CD8-positive, alpha-beta memory T cell (primary cell): ENCODE data around the gene C17orf75. TPM values are rescaled to one million over a fixed set of nuclear protein-coding genes. Genes with fewer than 3 reads are reported as not detected.
A peak's percentile ranks its signal among the peaks of the same experiment; 100 is the strongest.

Source experiments
- CTCF ChIA-PET: fragments of 350-600 bp; sonication (Branson Sonifier 250); formaldehyde crosslinking; loops from one replicate; lab custom pipeline; 2021; ENCODE audit warnings: antibody characterized with exemption; lab: Charles Lee
- POLR2A ChIA-PET: fragments of 350-600 bp; sonication (Branson Sonifier 250); formaldehyde crosslinking; loops from one replicate; lab custom pipeline; 2021; ENCODE audit warnings: antibody characterized with exemption; lab: Charles Lee
- DNase-seq, 5 donors: peaks; one replicate each; pipeline versions ENCODE4 v3.0.0 to v3.0.0-alpha.2; 2020 to 2022; ENCODE audit warnings: mixed read lengths in 1 of 5
- H3K27ac ChIP-seq: one replicate; pipeline ENCODE4 v1.7.0; 2013; ENCODE audit warnings: low read depth, mild to moderate bottlenecking, low read length, moderate library complexity
- H3K27me3 ChIP-seq: 2 replicates; pipeline ENCODE4 v1.7.0; 2013; ENCODE audit warnings: low read length, mild to moderate bottlenecking; ENCODE audit not compliant: insufficient read depth, poor library complexity, severe bottlenecking
- H3K36me3 ChIP-seq: 2 replicates; pipeline ENCODE4 v1.7.0; 2013; ENCODE audit warnings: mild to moderate bottlenecking, low read length, moderate library complexity; ENCODE audit not compliant: insufficient read depth
- H3K4me1 ChIP-seq: 2 replicates; pipeline ENCODE4 v1.7.0; 2013; ENCODE audit warnings: mild to moderate bottlenecking, low read length, moderate library complexity; ENCODE audit not compliant: insufficient read depth
- H3K4me3 ChIP-seq: 2 replicates; pipeline ENCODE4 v1.7.0; 2013; ENCODE audit warnings: mild to moderate bottlenecking, low read length
- H3K9me3 ChIP-seq: 2 replicates; pipeline ENCODE4 v1.7.0; 2013; ENCODE audit warnings: mild to moderate bottlenecking, low read length
- H3K27ac Mint-ChIP-seq, 8 donors: one replicate each; pipeline ENCODE4 v1.8.0; 2020 to 2021; ENCODE audit warnings: mixed read lengths in 8 of 8, mild to moderate bottlenecking in 6 of 8, inconsistent platforms in 3 of 8, moderate library complexity in 3 of 8
- H3K27me3 Mint-ChIP-seq, 2 donors: one replicate each; pipeline ENCODE4 v1.8.0; 2020 to 2021; ENCODE audit warnings: mixed read lengths in 2 of 2, mild to moderate bottlenecking in 1 of 2, moderate library complexity in 1 of 2
- H3K36me3 Mint-ChIP-seq, 3 donors: one replicate each; pipeline ENCODE4 v1.8.0; 2020 to 2021; ENCODE audit warnings: mixed read lengths in 3 of 3, inconsistent platforms in 1 of 3, mild to moderate bottlenecking in 1 of 3
- H3K4me1 Mint-ChIP-seq, 3 donors: one replicate each; pipeline ENCODE4 v1.8.0; 2020 to 2021; ENCODE audit warnings: mixed read lengths in 3 of 3, inconsistent platforms in 1 of 3, mild to moderate bottlenecking in 1 of 3
- H3K4me3 Mint-ChIP-seq, 7 donors: one replicate each; pipeline ENCODE4 v1.8.0; 2020 to 2021; ENCODE audit warnings: mixed read lengths in 7 of 7, mild to moderate bottlenecking in 6 of 7, moderate library complexity in 4 of 7, inconsistent platforms in 2 of 7
- H3K9me3 Mint-ChIP-seq, 5 donors: one replicate each; pipeline ENCODE4 v1.8.0; 2020 to 2022; ENCODE audit warnings: mixed read lengths in 5 of 5, mild to moderate bottlenecking in 3 of 5, moderate library complexity in 2 of 5, inconsistent platforms in 1 of 5
- polyA plus RNA-seq: library from polyadenylated mRNA; unstranded; fragments of 300-500 nt; fragmentation: Illumina TruSeq; gene quantifications from one replicate; pipeline ENCODE4 v1.2.3, GENCODE V29; 2021
- total RNA-seq, 2 experiments: library from RNA; stranded (reverse); gene quantifications; one replicate each; pipeline ENCODE4 v1.2.3, GENCODE V29; 2021

C17orf75 gene
- total and polyA plus RNA-seq, 3 experiments from 2014 or later, result 12.6 to 33.4 (median 24.7) TPM

- no peaks in the 10 kb centered on the region for H3K9me3 Mint-ChIP-seq
- Histone ChIP-seq H3K27me3 (no peaks in the 10 kb centered on the region), H3K4me1 (no peaks in the 10 kb centered on the region), H3K27ac (no peak overlapping the region), H3K4me3 (no peak overlapping the region), H3K36me3 (peaks cover 12% of the 10 kb centered on the region), H3K9me3 (no peaks in the 10 kb centered on the region)
- peaks cover 14 to 21% (median 16%) of the 10 kb centered on the region in 3 donors for H3K4me1 Mint-ChIP-seq
- peak overlapping the region in 6 of 8 donors; percentile 2 to 71 (median 13) for H3K27ac Mint-ChIP-seq
- no peaks in the 10 kb centered on the region for H3K27me3 Mint-ChIP-seq
- ChIA-PET CTCF (no interaction called here), POLR2A (no interaction called here)
- H3K36me3 Mint-ChIP-seq, result peaks cover 0 to 63% (median 13%) of the 10 kb centered on the region in 3 donors
- no peak for DNase-seq
- no peak overlapping the region for H3K4me3 Mint-ChIP-seq
Measured at GRCh38 chr17:32382526-32383223, 40.7 kb upstream of the C17orf75 start.

DNA sequence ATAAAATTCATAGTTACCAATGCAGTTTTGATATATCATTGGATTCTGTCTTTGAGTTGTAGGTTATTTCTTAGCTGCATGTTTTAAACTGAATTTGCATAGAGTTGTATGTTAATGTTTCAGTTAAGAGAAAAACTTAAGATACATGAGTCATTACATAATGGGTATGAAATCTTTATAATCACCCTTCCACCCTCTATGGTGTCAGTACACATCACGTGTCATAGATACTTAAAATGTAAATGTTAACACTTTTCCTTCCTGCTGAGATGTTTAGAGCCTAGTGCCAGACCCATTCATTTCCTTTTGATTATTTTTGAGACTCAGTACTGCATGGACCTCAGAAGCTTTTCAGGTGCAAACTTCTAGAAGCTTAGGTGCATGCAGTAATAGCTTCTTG lies 28.5 kb upstream of the C17orf75 start:
- POLR2A ChIA-PET, result no interaction called here

GRCh38 chr17:32361270-32361669 lies 19.3 kb upstream of the C17orf75 start:
- H3K27ac Mint-ChIP-seq, result peak overlapping the region in 2 of 8 donors; percentile 41 to 64
- H3K27me3 ChIP-seq, result no peaks in the 10 kb centered on the region
- no peaks in the 10 kb centered on the region for H3K9me3 ChIP-seq
- no peak overlapping the region for H3K4me3 ChIP-seq
- no peaks in the 10 kb centered on the region for H3K27me3 Mint-ChIP-seq
- CTCF ChIA-PET, result interaction anchor here (1.3 kb wide), 1 partner anchor 10 kb away, joined by 4 read pairs; no protein-coding TSS in a partner anchor
- no peak for DNase-seq
- no peak overlapping the region for H3K4me3 Mint-ChIP-seq
- peaks cover 3 to 88% (median 30%) of the 10 kb centered on the region in 3 donors for H3K36me3 Mint-ChIP-seq
- no peaks in the 10 kb centered on the region for H3K9me3 Mint-ChIP-seq
- no peak overlapping the region for H3K27ac ChIP-seq
- peaks cover 41 to 69% (median 56%) of the 10 kb centered on the region in 3 donors for H3K4me1 Mint-ChIP-seq
- peaks cover 69% of the 10 kb centered on the region for H3K36me3 ChIP-seq
- POLR2A ChIA-PET, result no interaction called here
- H3K4me1 ChIP-seq, result peaks cover 20% of the 10 kb centered on the region

More for the DNA sequence above, 28.5 kb upstream of the C17orf75 start:
- DNase-seq, result no peak
- CTCF ChIA-PET, result no interaction called here
- Histone ChIP-seq H3K27me3 (no peaks in the 10 kb centered on the region), H3K27ac (no peak overlapping the region), H3K4me3 (no peak overlapping the region), H3K4me1 (no peaks in the 10 kb centered on the region), H3K9me3 (no peaks in the 10 kb centered on the region), H3K36me3 (peaks cover 68% of the 10 kb centered on the region)
- H3K27ac Mint-ChIP-seq, result peak overlapping the region in 3 of 8 donors; percentile 0 to 92 (median 29)
- H3K4me3 Mint-ChIP-seq, result no peak overlapping the region
- no peaks in the 10 kb centered on the region for H3K9me3 Mint-ChIP-seq
- peaks cover 29 to 56% (median 34%) of the 10 kb centered on the region in 3 donors for H3K4me1 Mint-ChIP-seq
- H3K27me3 Mint-ChIP-seq, result no peaks in the 10 kb centered on the region
- H3K36me3 Mint-ChIP-seq, result peaks cover 17 to 90% (median 22%) of the 10 kb centered on the region in 3 donors

- Histone ChIP-seq H3K4me3 (no peak overlapping the region), H3K4me1 (peaks cover 55% of the 10 kb centered on the region), H3K27me3 (no peaks in the 10 kb centered on the region), H3K9me3 (no peaks in the 10 kb centered on the region), H3K27ac (no peak overlapping the region), H3K36me3 (peaks cover 60% of the 10 kb centered on the region)
- Mint-ChIP-seq H3K36me3 (peaks cover 0 to 87% (median 24%) of the 10 kb centered on the region in 3 donors), H3K27me3 (no peaks in the 10 kb centered on the region), H3K9me3 (no peaks in the 10 kb centered on the region), H3K4me1 (peaks cover 55 to 79% (median 74%) of the 10 kb centered on the region in 3 donors), H3K4me3 (no peak overlapping the region), H3K27ac (peak overlapping the region in 1 of 8 donors; percentile 12)
- POLR2A ChIA-PET, result interaction anchor here (0.7 kb wide), 1 partner anchor 40 kb away, joined by 3 read pairs; no protein-coding TSS in a partner anchor
- no peak for DNase-seq
- CTCF ChIA-PET, result no interaction called here
Measured at GRCh38 chr17:32357615-32358014, 15.6 kb upstream of the C17orf75 start.

DNA sequence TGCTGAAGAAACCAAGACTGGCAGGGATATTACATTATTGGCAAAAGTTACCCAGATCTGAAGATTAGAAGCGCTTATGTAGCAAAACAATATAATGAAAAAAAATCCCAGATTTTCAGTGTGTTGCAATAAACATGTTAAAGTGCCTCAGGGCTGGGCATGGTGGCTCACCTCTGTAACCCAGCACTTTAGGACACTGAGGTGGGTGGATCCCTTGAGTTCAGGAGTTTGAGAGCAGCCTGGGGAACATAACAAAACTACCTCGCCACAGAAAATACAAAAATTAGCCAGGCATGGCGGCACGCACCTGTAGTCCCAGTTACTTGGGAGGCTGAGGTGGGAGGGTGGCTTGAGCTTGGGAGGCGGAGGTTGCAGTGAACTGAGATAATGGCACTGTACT lies 14.8 kb upstream of the C17orf75 start:
- Histone ChIP-seq H3K36me3 (peaks cover 51% of the 10 kb centered on the region), H3K27ac (no peak overlapping the region), H3K4me1 (peaks cover 63% of the 10 kb centered on the region), H3K4me3 (no peak overlapping the region), H3K9me3 (no peaks in the 10 kb centered on the region), H3K27me3 (no peaks in the 10 kb centered on the region)
- Mint-ChIP-seq H3K9me3 (no peaks in the 10 kb centered on the region), H3K36me3 (peaks cover 3 to 87% (median 20%) of the 10 kb centered on the region in 3 donors), H3K4me1 (peaks cover 55 to 80% (median 71%) of the 10 kb centered on the region in 3 donors), H3K27ac (peak overlapping the region in 5 of 8 donors; percentile 23 to 70 (median 63)), H3K4me3 (peak overlapping the region in 6 of 7 donors; percentile 12 to 70 (median 34)), H3K27me3 (no peaks in the 10 kb centered on the region)
- no peak for DNase-seq
- POLR2A ChIA-PET, result no interaction called here
- CTCF ChIA-PET, result no interaction called here

DNA sequence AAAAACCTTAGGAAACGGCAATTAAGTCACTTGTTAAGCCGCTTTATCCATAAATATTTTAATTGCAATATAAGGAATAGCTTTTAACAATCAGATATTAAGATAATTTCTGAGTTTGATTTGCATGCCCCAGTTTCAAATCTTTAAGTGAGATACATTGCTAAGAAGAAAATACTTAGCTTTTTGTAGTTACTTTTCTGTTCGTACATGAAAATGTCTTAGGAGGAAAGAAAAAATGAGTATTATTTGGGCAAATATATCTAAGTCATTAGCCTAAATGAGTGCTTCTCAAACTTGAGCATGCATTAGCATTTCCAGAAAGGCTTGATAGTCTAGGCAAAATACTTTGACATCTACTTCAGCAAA lies 14.4 kb upstream of the C17orf75 start:
- ChIA-PET POLR2A (no interaction called here), CTCF (no interaction called here)
- H3K27ac ChIP-seq, result no peak overlapping the region
- peak overlapping the region in 6 of 7 donors; percentile 8 to 70 (median 50) for H3K4me3 Mint-ChIP-seq
- peaks cover 58 to 81% (median 74%) of the 10 kb centered on the region in 3 donors for H3K4me1 Mint-ChIP-seq
- no peaks in the 10 kb centered on the region for H3K27me3 ChIP-seq
- no peaks in the 10 kb centered on the region for H3K27me3 Mint-ChIP-seq
- H3K36me3 ChIP-seq, result peaks cover 48% of the 10 kb centered on the region
- no peaks in the 10 kb centered on the region for H3K9me3 Mint-ChIP-seq
- H3K27ac Mint-ChIP-seq, result peak overlapping the region in 4 of 8 donors; percentile 44 to 70 (median 66)
- H3K9me3 ChIP-seq, result no peaks in the 10 kb centered on the region
- H3K4me3 ChIP-seq, result no peak overlapping the region
- H3K36me3 Mint-ChIP-seq, result peaks cover 3 to 88% (median 20%) of the 10 kb centered on the region in 3 donors
- no peak for DNase-seq
- peaks cover 67% of the 10 kb centered on the region for H3K4me1 ChIP-seq

DNA sequence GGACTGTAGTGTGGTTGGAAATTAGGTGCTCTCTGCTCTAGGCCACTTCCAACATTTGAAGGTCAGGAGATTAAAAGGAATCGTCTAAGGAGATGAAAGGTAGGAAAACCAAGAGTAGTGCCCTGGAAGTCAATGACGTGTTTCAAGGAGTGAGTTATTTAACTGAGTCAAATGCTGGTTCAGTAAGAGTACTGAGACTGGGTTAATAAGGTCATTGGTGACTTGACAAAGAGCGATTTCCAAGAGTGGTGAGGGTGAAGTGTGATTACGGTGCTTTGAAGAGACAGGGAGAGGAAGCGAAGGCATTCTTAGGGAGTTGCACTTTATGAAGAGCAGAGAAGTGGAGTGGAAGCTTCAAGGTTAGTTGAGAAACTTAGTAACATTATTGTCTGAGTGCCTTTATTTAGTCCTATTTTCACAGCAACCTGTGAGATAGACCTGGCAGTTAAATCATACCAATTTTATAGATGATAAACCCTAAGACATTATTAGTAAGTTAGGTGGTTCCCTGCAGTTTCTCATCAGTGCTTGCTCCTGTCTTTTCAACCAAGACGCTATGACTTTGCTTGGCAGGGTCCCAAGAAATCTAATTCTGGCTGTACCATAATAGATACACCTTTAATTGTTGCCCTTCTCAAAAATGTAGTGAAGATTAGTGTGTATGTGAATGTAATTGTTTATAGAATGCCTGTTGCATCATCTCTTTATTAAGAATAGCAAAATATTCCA lies 13.8 kb upstream of the C17orf75 start:
- Mint-ChIP-seq H3K27me3 (no peaks in the 10 kb centered on the region), H3K27ac (peak overlapping the region; percentile 34 to 86 (median 67)), H3K9me3 (no peaks in the 10 kb centered on the region), H3K4me3 (peak overlapping the region; percentile 24 to 77 (median 62)), H3K36me3 (peaks cover 3 to 87% (median 17%) of the 10 kb centered on the region in 3 donors), H3K4me1 (peaks cover 57 to 78% (median 72%) of the 10 kb centered on the region in 3 donors)
- Histone ChIP-seq H3K4me3 (peak overlapping the region; percentile 46), H3K27me3 (no peaks in the 10 kb centered on the region), H3K36me3 (peaks cover 42% of the 10 kb centered on the region), H3K4me1 (peaks cover 67% of the 10 kb centered on the region), H3K27ac (no peak overlapping the region), H3K9me3 (no peaks in the 10 kb centered on the region)
- no peak for DNase-seq
- ChIA-PET CTCF (no interaction called here), POLR2A (no interaction called here)
